Measurements from ENCODE around the gene EML1. TPM values are rescaled to one million over a fixed set of nuclear protein-coding genes. Genes with fewer than 3 reads are reported as not detected.
"Not testable (repeated sequence)": the region's sequence is repeated elsewhere in the genome, so short reads cannot be mapped to it uniquely, and the experiment has no call there.

The EML1 gene
- total RNA-seq, 1 experiment from 2014 or later = 2.5 TPM

DNA sequence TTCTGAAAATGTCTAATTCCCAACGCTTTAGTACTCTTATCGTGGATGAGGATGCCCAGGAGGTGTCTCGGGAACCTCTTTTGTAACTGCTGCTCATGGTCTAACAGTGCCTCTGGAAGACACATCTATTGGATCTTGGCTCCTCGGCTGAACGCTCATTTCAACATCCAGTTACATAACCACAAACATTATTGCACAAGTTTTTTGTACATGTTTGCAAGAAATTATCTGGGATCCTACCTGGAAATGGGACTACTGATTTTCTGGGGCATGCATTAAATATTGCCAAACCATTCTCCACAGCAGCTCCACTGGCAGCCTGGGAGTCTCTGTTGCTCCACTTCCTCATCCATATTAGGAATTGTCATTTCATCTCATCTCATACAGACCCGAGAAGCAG, 154.5 kb downstream of the EML1 start:
- no peaks in the 10 kb centered on the region for H3K36me3 Mint-ChIP-seq (ENCODE audit: insufficient read depth, unreplicated experiment)
- H3K27ac Mint-ChIP-seq (ENCODE audit: unreplicated experiment) = no peak overlapping the region
- H3K4me3 Mint-ChIP-seq (ENCODE audit: low read depth, unreplicated experiment) = no peak overlapping the region
- CTCF ChIA-PET = no interaction called here
- no peaks in the 10 kb centered on the region for H3K9me3 Mint-ChIP-seq (ENCODE audit: low read depth, unreplicated experiment)
- intact Hi-C loops (cut with micrococcal nuclease; ENCODE audit: unreplicated experiment) = no loop called here
- H3K27me3 Mint-ChIP-seq (ENCODE audit: unreplicated experiment) = peaks cover 17% of the 10 kb centered on the region
- no peaks in the 10 kb centered on the region for H3K4me1 Mint-ChIP-seq (ENCODE audit: low read depth, unreplicated experiment)
- BruUV-seq (replicated peaks) = no TSS peak
- DNase-seq = no peak
- TF ChIP-seq, protein P1, sequence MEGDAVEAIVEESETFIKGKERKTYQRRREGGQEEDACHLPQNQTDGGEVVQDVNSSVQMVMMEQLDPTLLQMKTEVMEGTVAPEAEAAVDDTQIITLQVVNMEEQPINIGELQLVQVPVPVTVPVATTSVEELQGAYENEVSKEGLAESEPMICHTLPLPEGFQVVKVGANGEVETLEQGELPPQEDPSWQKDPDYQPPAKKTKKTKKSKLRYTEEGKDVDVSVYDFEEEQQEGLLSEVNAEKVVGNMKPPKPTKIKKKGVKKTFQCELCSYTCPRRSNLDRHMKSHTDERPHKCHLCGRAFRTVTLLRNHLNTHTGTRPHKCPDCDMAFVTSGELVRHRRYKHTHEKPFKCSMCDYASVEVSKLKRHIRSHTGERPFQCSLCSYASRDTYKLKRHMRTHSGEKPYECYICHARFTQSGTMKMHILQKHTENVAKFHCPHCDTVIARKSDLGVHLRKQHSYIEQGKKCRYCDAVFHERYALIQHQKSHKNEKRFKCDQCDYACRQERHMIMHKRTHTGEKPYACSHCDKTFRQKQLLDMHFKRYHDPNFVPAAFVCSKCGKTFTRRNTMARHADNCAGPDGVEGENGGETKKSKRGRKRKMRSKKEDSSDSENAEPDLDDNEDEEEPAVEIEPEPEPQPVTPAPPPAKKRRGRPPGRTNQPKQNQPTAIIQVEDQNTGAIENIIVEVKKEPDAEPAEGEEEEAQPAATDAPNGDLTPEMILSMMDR (IDR thresholded peaks at IDR 0.05; ENCODE audit: unreplicated experiment) = no peak

DNA sequence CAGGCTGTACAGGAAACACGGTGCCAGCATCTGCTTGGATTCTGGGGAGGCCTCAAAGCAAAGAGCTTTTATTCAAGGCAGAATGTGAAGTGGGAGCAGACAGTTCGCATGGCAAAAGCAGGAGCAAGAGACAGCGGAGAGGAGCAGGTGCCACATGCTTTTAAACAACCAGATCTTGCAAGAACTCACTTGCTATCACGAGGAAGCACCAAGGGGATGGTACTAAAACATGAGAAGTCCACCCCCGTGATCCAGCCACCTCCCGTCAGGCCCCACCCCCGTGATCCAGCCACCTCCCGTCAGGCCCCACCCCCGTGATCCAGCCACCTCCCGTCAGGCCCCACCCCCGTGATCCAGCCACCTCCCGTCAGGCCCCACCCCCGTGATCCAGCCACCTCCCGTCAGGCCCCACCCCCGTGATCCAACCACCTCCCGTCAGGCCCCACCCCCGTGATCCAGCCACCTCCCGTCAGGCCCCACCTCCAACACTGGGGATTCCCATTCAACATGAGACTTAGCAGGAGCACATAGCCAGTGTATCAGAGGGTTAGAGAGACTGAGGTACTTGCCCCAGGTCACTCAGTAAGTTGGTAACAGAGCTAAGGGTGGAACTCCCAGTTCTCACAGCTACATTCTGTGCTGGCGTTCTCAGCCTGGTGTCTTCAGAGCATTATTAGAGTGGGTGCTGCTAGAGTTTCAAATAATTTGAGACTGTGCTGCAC, 156.0 kb downstream of the EML1 start:
- intact Hi-C loops (cut with micrococcal nuclease; ENCODE audit: unreplicated experiment) = not testable (repeated sequence)
- DNase-seq = peak; percentile 44

DNA sequence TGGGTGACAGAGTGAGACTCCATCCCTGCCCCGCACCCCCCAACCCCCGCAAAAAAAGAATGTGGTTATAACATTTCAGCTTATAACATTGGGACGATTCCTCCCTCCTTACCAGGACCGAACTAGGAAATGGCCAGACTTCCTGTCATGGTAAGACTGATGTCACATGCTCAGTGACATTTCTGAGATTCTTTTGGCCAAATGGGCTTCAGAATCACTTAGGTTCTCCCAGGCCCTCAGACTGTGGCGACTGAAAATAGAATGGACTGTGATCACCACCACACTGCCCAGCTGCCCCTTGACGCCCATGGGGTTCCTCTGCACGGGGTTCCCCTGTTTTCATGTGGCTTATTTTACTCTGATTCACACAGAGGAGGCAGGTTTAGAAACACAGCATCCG, 157.0 kb downstream of the EML1 start:
- H3K36me3 Mint-ChIP-seq (ENCODE audit: insufficient read depth, unreplicated experiment) = no peaks in the 10 kb centered on the region
- no peak overlapping the region for H3K4me3 Mint-ChIP-seq (ENCODE audit: low read depth, unreplicated experiment)
- DNase-seq = no peak
- intact Hi-C loops (cut with micrococcal nuclease; ENCODE audit: unreplicated experiment) = no loop called here
- BruUV-seq (replicated peaks) = no TSS peak
- no peaks in the 10 kb centered on the region for H3K27me3 Mint-ChIP-seq (ENCODE audit: unreplicated experiment)
- CTCF ChIA-PET = no interaction called here
- no peak overlapping the region for H3K27ac Mint-ChIP-seq (ENCODE audit: unreplicated experiment)
- no peaks in the 10 kb centered on the region for H3K4me1 Mint-ChIP-seq (ENCODE audit: low read depth, unreplicated experiment)
- no peaks in the 10 kb centered on the region for H3K9me3 Mint-ChIP-seq (ENCODE audit: low read depth, unreplicated experiment)
- TF ChIP-seq, protein P1 (IDR thresholded peaks at IDR 0.05; ENCODE audit: unreplicated experiment) = no peak

More for the DNA sequence above, 156.0 kb downstream of the EML1 start:
- not testable (repeated sequence) for H3K4me1 Mint-ChIP-seq (ENCODE audit: low read depth, unreplicated experiment); H3K9me3 Mint-ChIP-seq (ENCODE audit: low read depth, unreplicated experiment); H3K27me3 Mint-ChIP-seq (ENCODE audit: unreplicated experiment); H3K36me3 Mint-ChIP-seq (ENCODE audit: insufficient read depth, unreplicated experiment); H3K4me3 Mint-ChIP-seq (ENCODE audit: low read depth, unreplicated experiment); H3K27ac Mint-ChIP-seq (ENCODE audit: unreplicated experiment); BruUV-seq (replicated peaks)
- CTCF ChIA-PET = interaction anchor here (0.7 kb wide), 3 partner anchors 75 to 214 kb away, joined by 3 read pairs; no protein-coding TSS in a partner anchor

DNA sequence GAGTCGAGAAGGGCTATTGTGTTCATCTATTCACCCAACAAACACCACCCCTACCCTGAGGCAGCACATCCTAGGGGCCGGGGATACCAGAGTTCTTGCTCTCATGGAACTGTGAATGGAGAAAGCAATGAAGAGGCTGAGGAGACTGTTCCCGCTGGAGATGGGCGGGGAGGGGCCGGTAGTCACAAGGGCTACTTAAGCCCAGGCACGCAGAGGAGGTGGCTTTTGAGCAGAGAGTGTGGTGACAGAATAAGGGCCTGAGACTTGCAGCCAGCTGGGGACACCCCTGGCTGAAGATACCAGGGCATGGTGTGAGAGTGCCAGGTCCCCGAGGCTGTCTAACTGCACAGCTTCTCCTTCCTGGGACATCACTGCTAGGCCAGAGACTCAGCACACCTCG, 157.9 kb downstream of the EML1 start:
- TF ChIP-seq, protein P1 (IDR thresholded peaks at IDR 0.05; ENCODE audit: unreplicated experiment) = no peak
- Mint-ChIP-seq H3K36me3 (ENCODE audit: insufficient read depth, unreplicated experiment) (no peaks in the 10 kb centered on the region), H3K4me1 (ENCODE audit: low read depth, unreplicated experiment) (no peaks in the 10 kb centered on the region), H3K9me3 (ENCODE audit: low read depth, unreplicated experiment) (no peaks in the 10 kb centered on the region), H3K27ac (ENCODE audit: unreplicated experiment) (no peak overlapping the region), H3K4me3 (ENCODE audit: low read depth, unreplicated experiment) (no peak overlapping the region), H3K27me3 (ENCODE audit: unreplicated experiment) (no peaks in the 10 kb centered on the region)
- CTCF ChIA-PET = no interaction called here
- DNase-seq = no peak
- BruUV-seq (replicated peaks) = no TSS peak
- intact Hi-C loops (cut with micrococcal nuclease; ENCODE audit: unreplicated experiment) = no loop called here

DNA sequence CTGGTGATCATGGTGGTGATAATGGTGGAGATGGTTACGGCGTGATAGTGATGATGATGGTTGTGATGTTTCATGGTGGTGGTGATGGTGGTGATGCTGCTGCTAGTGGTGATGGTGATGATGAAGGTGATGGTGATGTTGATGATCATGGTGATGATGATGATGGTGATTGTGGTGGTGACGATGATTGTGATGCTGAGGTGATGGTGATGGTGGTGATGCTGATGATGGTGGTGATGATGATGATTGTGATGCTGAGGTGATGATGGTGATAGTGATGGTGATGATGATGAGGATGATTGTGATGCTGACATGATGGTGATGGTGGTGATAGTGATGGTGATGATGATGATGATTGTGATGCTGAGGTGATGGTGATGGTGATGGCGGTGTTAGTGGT, 158.8 kb downstream of the EML1 start:
- TF ChIP-seq, protein P1 (IDR thresholded peaks at IDR 0.05; ENCODE audit: unreplicated experiment) = no peak
- no peaks in the 10 kb centered on the region for H3K4me1 Mint-ChIP-seq (ENCODE audit: low read depth, unreplicated experiment)
- no peak overlapping the region for H3K27ac Mint-ChIP-seq (ENCODE audit: unreplicated experiment)
- no peaks in the 10 kb centered on the region for H3K27me3 Mint-ChIP-seq (ENCODE audit: unreplicated experiment)
- H3K36me3 Mint-ChIP-seq (ENCODE audit: insufficient read depth, unreplicated experiment) = no peaks in the 10 kb centered on the region
- intact Hi-C loops (cut with micrococcal nuclease; ENCODE audit: unreplicated experiment) = no loop called here
- BruUV-seq (replicated peaks) = no TSS peak
- CTCF ChIA-PET = no interaction called here
- DNase-seq = no peak
- no peak overlapping the region for H3K4me3 Mint-ChIP-seq (ENCODE audit: low read depth, unreplicated experiment)
- no peaks in the 10 kb centered on the region for H3K9me3 Mint-ChIP-seq (ENCODE audit: low read depth, unreplicated experiment)

Measured in Calu3 (cell line).